ENCODE measurements around the gene SVEP1. TPM values are rescaled to one million over a fixed set of nuclear protein-coding genes. Genes with fewer than 3 reads are reported as not detected.

The SVEP1 gene
- total and polyA plus RNA-seq, 2 donors (not counting 1 experiment from before 2014, with no cell fraction given), result not detected

GRCh38 chr9:110429453-110429852, 150.1 kb downstream of the SVEP1 start:
- POLR2A ChIA-PET, result no interaction called here
- ATAC-seq (ENCODE audit: low read depth) (no peak), DNase-seq (no peak)
- intact Hi-C loops (cut with micrococcal nuclease), result no loop called here
- Histone ChIP-seq H3K4me1 (ENCODE audit: control insufficient read depth in 2 of 2, insufficient read depth in 2 of 2, low read length in 2 of 2) (no peaks in the 10 kb centered on the region), H3K9me3 (ENCODE audit: control extremely low read depth in 1 of 3, control insufficient read depth in 2 of 3, insufficient read depth in 1 of 3, low read length in 2 of 3) (no peaks in the 10 kb centered on the region), H3K79me2 (ENCODE audit: control insufficient read depth, insufficient read depth, low read length) (no peaks in the 10 kb centered on the region), H3K27me3 (replicated peaks in 1 of 4; ENCODE audit: control extremely low read depth in 1 of 4, control insufficient read depth in 3 of 4, insufficient read depth in 4 of 4, low read length in 3 of 4) (no peaks in the 10 kb centered on the region), H3K4me2 (replicated peaks; ENCODE audit: low read depth, low read length, poor library complexity, severe bottlenecking) (no peak overlapping the region), H4K20me1 (ENCODE audit: control insufficient read depth, insufficient read depth, low read length, poor library complexity, severe bottlenecking) (no peaks in the 10 kb centered on the region), H3K27ac (ENCODE audit: low read length in 2 of 2) (no peak overlapping the region), H3K4me3 (ENCODE audit: control extremely low read depth in 1 of 5, extremely low read depth in 1 of 5, insufficient read depth in 1 of 5, low read depth in 2 of 5, low read length in 4 of 5) (no peak overlapping the region), H3K9ac (ENCODE audit: low read length) (no peak overlapping the region), H3K36me3 (replicated peaks in 1 of 2; ENCODE audit: control extremely low read depth in 1 of 2, control insufficient read depth in 1 of 2, extremely low read depth in 1 of 2, insufficient read depth in 2 of 2, low read length in 1 of 2) (no peaks in the 10 kb centered on the region), H2AFZ (ENCODE audit: insufficient read depth, low read depth, low read length, poor library complexity, severe bottlenecking) (no peak overlapping the region)
- TF ChIP-seq EZH2 (IDR thresholded peaks at IDR 0.05; ENCODE audit: borderline replicate concordance, insufficient read depth, low read depth, low read length, poor library complexity, severe bottlenecking) (no peak), CTCF (IDR thresholded peaks at IDR 0.05) (no peak)
- CTCF ChIA-PET, result no interaction called here
- no peak overlapping the region for H3K4me3 Mint-ChIP-seq
- no peaks in the 10 kb centered on the region for H3K4me1 Mint-ChIP-seq
- H3K9me3 Mint-ChIP-seq (ENCODE audit: insufficient read depth), result no peaks in the 10 kb centered on the region
- no CpG with 5 or more reads among the region's 1 CpG for WGBS (ENCODE audit: insufficient coverage)
- no peak overlapping the region for H3K27ac Mint-ChIP-seq
- no peaks in the 10 kb centered on the region for H3K27me3 Mint-ChIP-seq

- Mint-ChIP-seq H3K27me3 (no peaks in the 10 kb centered on the region), H3K27ac (no peak overlapping the region), H3K9me3 (ENCODE audit: insufficient read depth) (no peaks in the 10 kb centered on the region), H3K4me1 (no peaks in the 10 kb centered on the region), H3K4me3 (no peak overlapping the region)
- ChIA-PET CTCF (no interaction called here), POLR2A (no interaction called here)
- H2AFZ ChIP-seq (ENCODE audit: insufficient read depth, low read depth, low read length, poor library complexity, severe bottlenecking), result no peak overlapping the region
- intact Hi-C loops (cut with micrococcal nuclease), result no loop called here
- no peaks in the 10 kb centered on the region for H4K20me1 ChIP-seq (ENCODE audit: control insufficient read depth, insufficient read depth, low read length, poor library complexity, severe bottlenecking)
- H3K27ac ChIP-seq (ENCODE audit: low read length in 2 of 2), result no peak overlapping the region
- H3K36me3 ChIP-seq (replicated peaks in 1 of 2; ENCODE audit: control extremely low read depth in 1 of 2, control insufficient read depth in 1 of 2, extremely low read depth in 1 of 2, insufficient read depth in 2 of 2, low read length in 1 of 2), result no peaks in the 10 kb centered on the region
- DNase-seq, result no peak
- no peaks in the 10 kb centered on the region for H3K79me2 ChIP-seq (ENCODE audit: control insufficient read depth, insufficient read depth, low read length)
- H3K4me3 ChIP-seq (ENCODE audit: control extremely low read depth in 1 of 5, extremely low read depth in 1 of 5, insufficient read depth in 1 of 5, low read depth in 2 of 5, low read length in 4 of 5), result no peak overlapping the region
- WGBS (ENCODE audit: insufficient coverage), result 21% methylated on average over 6 of the region's 7 CpGs
- no peaks in the 10 kb centered on the region for H3K9me3 ChIP-seq (ENCODE audit: control extremely low read depth in 1 of 3, control insufficient read depth in 2 of 3, insufficient read depth in 1 of 3, low read length in 2 of 3)
- no peak overlapping the region for H3K4me2 ChIP-seq (replicated peaks; ENCODE audit: low read depth, low read length, poor library complexity, severe bottlenecking)
- H3K4me1 ChIP-seq (ENCODE audit: control insufficient read depth in 2 of 2, insufficient read depth in 2 of 2, low read length in 2 of 2), result no peaks in the 10 kb centered on the region
- ATAC-seq (ENCODE audit: low read depth), result no peak
- TF ChIP-seq EZH2 (IDR thresholded peaks at IDR 0.05; ENCODE audit: borderline replicate concordance, insufficient read depth, low read depth, low read length, poor library complexity, severe bottlenecking) (no peak), CTCF (IDR thresholded peaks at IDR 0.05) (peak; percentile 33)
- H3K27me3 ChIP-seq (replicated peaks in 1 of 4; ENCODE audit: control extremely low read depth in 1 of 4, control insufficient read depth in 3 of 4, insufficient read depth in 4 of 4, low read length in 3 of 4), result no peaks in the 10 kb centered on the region
- no peak overlapping the region for H3K9ac ChIP-seq (ENCODE audit: low read length)
Measured at GRCh38 chr9:110427497-110428104, 151.9 kb downstream of the SVEP1 start.

All from B cell (primary cell).